CD4-positive, CD25-positive, alpha-beta regulatory T cell (primary cell): ENCODE measurements around the gene CCND1. TPM values are rescaled to one million over a fixed set of nuclear protein-coding genes. Genes with fewer than 3 reads are reported as not detected.

Experiments used
- ATAC-seq, 2 donors: fragments of 150-1000 bp; cut with Tn5 transposase; one replicate each; pipeline ENCODE4 v1.10.0; 2021; ENCODE audit warnings: low read depth in 2 of 2, moderate number of reproducible peaks in 2 of 2, moderate library complexity in 1 of 2
- DNase-seq, 3 donors: peaks; one replicate each; pipeline versions ENCODE4 v3.0.0 to v3.0.0-alpha.2; 2012 to 2022; ENCODE audit warnings: mixed read lengths in 1 of 3
- H3K27ac ChIP-seq: one replicate; pipeline ENCODE4 v1.7.0; 2013; ENCODE audit warnings: mild to moderate bottlenecking, low read length; ENCODE audit not compliant: insufficient read depth, poor library complexity, severe bottlenecking
- H3K27me3 ChIP-seq: one replicate; pipeline ENCODE4 v1.7.0; 2013; ENCODE audit warnings: low read length; ENCODE audit not compliant: control insufficient read depth, insufficient read depth
- H3K36me3 ChIP-seq: one replicate; pipeline ENCODE4 v1.7.0; 2013; ENCODE audit warnings: mild to moderate bottlenecking, low read length, moderate library complexity; ENCODE audit not compliant: control insufficient read depth, insufficient read depth
- H3K4me1 ChIP-seq: 2 replicates; pipeline ENCODE4 v1.7.0; 2013; ENCODE audit warnings: mild to moderate bottlenecking, low read length; ENCODE audit not compliant: insufficient read depth, control insufficient read depth, poor library complexity, severe bottlenecking
- H3K4me3 ChIP-seq: one replicate; pipeline ENCODE4 v1.7.0; 2013; ENCODE audit warnings: low read depth, mild to moderate bottlenecking, low read length, moderate library complexity
- H3K9me3 ChIP-seq, 2 experiments: 1 replicate in 1 of 2; 2 replicates in 1 of 2; pipeline ENCODE4 v1.7.0; 2013; ENCODE audit warnings: low read length in 2 of 2, mild to moderate bottlenecking in 1 of 2, moderate library complexity in 1 of 2; ENCODE audit not compliant: control insufficient read depth in 2 of 2
- H3K27ac Mint-ChIP-seq, 3 donors: one replicate each; pipeline ENCODE4 v1.8.0; 2020 to 2022; ENCODE audit warnings: mild to moderate bottlenecking in 3 of 3, mixed read lengths in 3 of 3, moderate library complexity in 2 of 3
- H3K27me3 Mint-ChIP-seq: one replicate; pipeline ENCODE4 v1.8.0; 2022; ENCODE audit warnings: mild to moderate bottlenecking, mixed read lengths
- H3K36me3 Mint-ChIP-seq: one replicate; pipeline ENCODE4 v1.8.0; 2020; ENCODE audit warnings: mixed read lengths
- H3K4me1 Mint-ChIP-seq, 4 donors: one replicate each; pipeline ENCODE4 v1.8.0; 2020 to 2022; ENCODE audit warnings: mixed read lengths in 4 of 4, mild to moderate bottlenecking in 1 of 4
- H3K4me3 Mint-ChIP-seq, 4 donors: one replicate each; pipeline ENCODE4 v1.8.0; 2020 to 2022; ENCODE audit warnings: mild to moderate bottlenecking in 4 of 4, mixed read lengths in 4 of 4, moderate library complexity in 3 of 4
- H3K9me3 Mint-ChIP-seq, 7 donors: one replicate each; pipeline ENCODE4 v1.8.0; 2020 to 2022; ENCODE audit warnings: mixed read lengths in 7 of 7, mild to moderate bottlenecking in 3 of 7, moderate library complexity in 2 of 7
- polyA plus RNA-seq, 4 donors: library from polyadenylated mRNA; unstranded; fragments of 300-500 nt; fragmentation: Illumina TruSeq; gene quantifications; one replicate each; pipeline ENCODE4 v1.2.3, GENCODE V29; 2021
- total RNA-seq: library from RNA; stranded (reverse); gene quantifications from one replicate; pipeline ENCODE4 v1.2.3, GENCODE V29; 2022

Gene CCND1
- total and polyA plus RNA-seq, 5 donors from 2014 or later, result 0.17 to 3.6 (median 0.65) TPM; not detected in 2

GRCh38 chr11:69634069-69634468, 6.9 kb upstream of the CCND1 start:
- H3K4me1 ChIP-seq, result peaks cover 13% of the 10 kb centered on the region
- Mint-ChIP-seq H3K27me3 (peaks cover 50% of the 10 kb centered on the region), H3K27ac (no peak overlapping the region), H3K4me1 (peaks cover 0 to 17% (median 0%) of the 10 kb centered on the region in 4 donors), H3K36me3 (no peaks in the 10 kb centered on the region), H3K4me3 (no peak overlapping the region), H3K9me3 (peaks cover 0 to 6% (median 1%) of the 10 kb centered on the region in 7 donors)
- no peak overlapping the region for H3K4me3 ChIP-seq
- peaks cover 15% of the 10 kb centered on the region for H3K27me3 ChIP-seq
- H3K27ac ChIP-seq, result no peak overlapping the region
- DNase-seq, result no peak
- H3K9me3 ChIP-seq, result peaks cover 0 to 4% of the 10 kb centered on the region in 2 experiments
- no peaks in the 10 kb centered on the region for H3K36me3 ChIP-seq
- no peak for ATAC-seq

- Histone ChIP-seq H3K27me3 (peaks cover 15% of the 10 kb centered on the region), H3K27ac (no peak overlapping the region), H3K36me3 (no peaks in the 10 kb centered on the region), H3K9me3 (peaks cover 0 to 2% of the 10 kb centered on the region in 2 experiments), H3K4me1 (peaks cover 13% of the 10 kb centered on the region), H3K4me3 (no peak overlapping the region)
- Mint-ChIP-seq H3K27me3 (peaks cover 55% of the 10 kb centered on the region), H3K27ac (no peak overlapping the region), H3K4me1 (peaks cover 0 to 18% (median 0%) of the 10 kb centered on the region in 4 donors), H3K4me3 (no peak overlapping the region), H3K36me3 (no peaks in the 10 kb centered on the region), H3K9me3 (peaks cover 0 to 6% (median 0%) of the 10 kb centered on the region in 7 donors)
- no peak for DNase-seq
- ATAC-seq, result no peak
Observed at GRCh38 chr11:69634590-69634989, 6.4 kb upstream of the CCND1 start.

GRCh38 chr11:69635195-69635594, 5.8 kb upstream of the CCND1 start:
- Mint-ChIP-seq H3K27me3 (peaks cover 61% of the 10 kb centered on the region), H3K4me3 (no peak overlapping the region), H3K27ac (no peak overlapping the region), H3K4me1 (peaks cover 0 to 21% (median under 1%) of the 10 kb centered on the region in 4 donors), H3K9me3 (peaks cover 0 to 4% (median 0%) of the 10 kb centered on the region in 7 donors), H3K36me3 (no peaks in the 10 kb centered on the region)
- H3K27ac ChIP-seq, result no peak overlapping the region
- H3K36me3 ChIP-seq, result no peaks in the 10 kb centered on the region
- no peak for DNase-seq
- no peak overlapping the region for H3K4me3 ChIP-seq
- H3K9me3 ChIP-seq, result no peaks in the 10 kb centered on the region
- peaks cover 13% of the 10 kb centered on the region for H3K4me1 ChIP-seq
- H3K27me3 ChIP-seq, result peaks cover 15% of the 10 kb centered on the region
- no peak for ATAC-seq

- H3K36me3 Mint-ChIP-seq, result no peaks in the 10 kb centered on the region
- H3K4me1 ChIP-seq, result peaks cover 19% of the 10 kb centered on the region
- H3K36me3 ChIP-seq, result no peaks in the 10 kb centered on the region
- no peaks in the 10 kb centered on the region for H3K9me3 ChIP-seq
- DNase-seq, result no peak
- H3K4me1 Mint-ChIP-seq, result peaks cover 0 to 27% (median 4%) of the 10 kb centered on the region in 4 donors
- H3K27me3 ChIP-seq, result peaks cover 15% of the 10 kb centered on the region
- peaks cover 69% of the 10 kb centered on the region for H3K27me3 Mint-ChIP-seq
- no peak overlapping the region for H3K27ac Mint-ChIP-seq
- peak overlapping the region in 1 of 4 donors; percentile 51 for H3K4me3 Mint-ChIP-seq
- ATAC-seq, result no peak
- peaks cover 0 to 4% (median 0%) of the 10 kb centered on the region in 7 donors for H3K9me3 Mint-ChIP-seq
- H3K4me3 ChIP-seq, result no peak overlapping the region
- no peak overlapping the region for H3K27ac ChIP-seq
Observed at GRCh38 chr11:69635804-69636511, 5.0 kb upstream of the CCND1 start.

GRCh38 chr11:69636512-69637197, 4.3 kb upstream of the CCND1 start:
- peaks cover 26% of the 10 kb centered on the region for H3K4me1 ChIP-seq
- H3K27me3 ChIP-seq, result peaks cover 15% of the 10 kb centered on the region
- no peak for ATAC-seq
- H3K9me3 Mint-ChIP-seq, result peaks cover 0 to 4% (median 0%) of the 10 kb centered on the region in 7 donors
- DNase-seq, result no peak
- no peaks in the 10 kb centered on the region for H3K36me3 Mint-ChIP-seq
- H3K4me3 ChIP-seq, result no peak overlapping the region
- H3K27ac ChIP-seq, result no peak overlapping the region
- H3K27ac Mint-ChIP-seq, result no peak overlapping the region
- H3K4me3 Mint-ChIP-seq, result peak overlapping the region in 2 of 4 donors; percentile 15 to 51
- no peaks in the 10 kb centered on the region for H3K9me3 ChIP-seq
- peaks cover 0 to 32% (median 5%) of the 10 kb centered on the region in 4 donors for H3K4me1 Mint-ChIP-seq
- no peaks in the 10 kb centered on the region for H3K36me3 ChIP-seq
- H3K27me3 Mint-ChIP-seq, result peaks cover 72% of the 10 kb centered on the region

GRCh38 chr11:69637198-69637940, 3.6 kb upstream of the CCND1 start:
- Histone ChIP-seq H3K27me3 (peaks cover 15% of the 10 kb centered on the region), H3K27ac (no peak overlapping the region), H3K4me3 (no peak overlapping the region), H3K9me3 (no peaks in the 10 kb centered on the region), H3K36me3 (no peaks in the 10 kb centered on the region), H3K4me1 (peaks cover 33% of the 10 kb centered on the region)
- H3K27me3 Mint-ChIP-seq, result peaks cover 65% of the 10 kb centered on the region
- peak overlapping the region in 1 of 4 donors; percentile 70 for H3K4me3 Mint-ChIP-seq
- H3K9me3 Mint-ChIP-seq, result peaks cover 0 to 4% (median 0%) of the 10 kb centered on the region in 7 donors
- no peaks in the 10 kb centered on the region for H3K36me3 Mint-ChIP-seq
- ATAC-seq (no peak), DNase-seq (no peak)
- no peak overlapping the region for H3K27ac Mint-ChIP-seq
- H3K4me1 Mint-ChIP-seq, result peaks cover 0 to 32% (median 5%) of the 10 kb centered on the region in 4 donors

- Histone ChIP-seq H3K27ac (no peak overlapping the region), H3K4me3 (no peak overlapping the region), H3K27me3 (peaks cover 13% of the 10 kb centered on the region), H3K9me3 (no peaks in the 10 kb centered on the region), H3K4me1 (peaks cover 33% of the 10 kb centered on the region), H3K36me3 (no peaks in the 10 kb centered on the region)
- H3K4me1 Mint-ChIP-seq, result peaks cover 0 to 32% (median 5%) of the 10 kb centered on the region in 4 donors
- no peaks in the 10 kb centered on the region for H3K36me3 Mint-ChIP-seq
- peaks cover 0 to 4% (median 0%) of the 10 kb centered on the region in 7 donors for H3K9me3 Mint-ChIP-seq
- ATAC-seq (no peak), DNase-seq (no peak)
- peak overlapping the region in 2 of 4 donors; percentile 46 to 52 for H3K4me3 Mint-ChIP-seq
- peaks cover 65% of the 10 kb centered on the region for H3K27me3 Mint-ChIP-seq
- no peak overlapping the region for H3K27ac Mint-ChIP-seq
Observed at GRCh38 chr11:69637941-69638871, 2.8 kb upstream of the CCND1 start.
